OCI-LY1 (cell line): Measurements from ENCODE around the gene FLACC1.

Experiments
- CTCF ChIP-seq: fragments of 200-600 bp; sonication (generic), shearing (Covaris generic); IDR thresholded peaks from 2 replicates; pipeline ENCODE4 v1.5.1; 2017; ENCODE audit warnings: mild to moderate bottlenecking, antibody characterized with exemption, low read length, moderate library complexity, mixed read lengths
- EZH2 ChIP-seq: fragments of 200-600 bp; sonication (generic), shearing (Covaris generic); IDR thresholded peaks from 2 replicates; pipeline ENCODE4 v1.8.0; 2017; ENCODE audit warnings: borderline replicate concordance, mixed run types, mild to moderate bottlenecking, antibody characterized with exemption, low read length, moderate library complexity, mixed read lengths

DNA sequence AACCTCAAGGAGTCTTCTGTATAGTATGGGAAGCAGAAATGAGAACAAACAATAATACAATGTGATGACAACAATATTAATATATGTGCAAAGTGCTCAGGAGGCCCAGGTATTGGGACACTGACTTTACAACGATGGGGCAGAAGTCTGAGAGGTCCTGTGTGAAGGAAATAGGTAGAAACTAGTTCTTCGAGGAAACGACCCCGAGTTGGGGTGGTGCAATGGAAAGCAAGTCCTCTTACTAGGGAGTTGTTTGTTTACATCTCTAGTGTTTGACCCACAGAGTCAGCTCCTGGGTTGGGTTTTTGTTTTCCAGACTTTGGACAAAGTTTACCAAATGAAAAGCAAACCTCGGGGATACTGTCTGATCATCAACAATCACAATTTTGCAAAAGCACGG, 80.6 kb downstream of the FLACC1 start:
- no peak for TF ChIP-seq CTCF
- TF ChIP-seq EZH2, result no peak
